Dendritic cell treated with granulocyte-macrophage colony-stimulating factor and Interleukin-4, amounts not matched to agents 40 ng/mL and 50 ng/mL, for 4 days (primary cell): ENCODE measurements around the gene BMERB1.
"Not testable (repeated sequence)": the region's sequence is repeated elsewhere in the genome, so short reads cannot be mapped to it uniquely, and the experiment has no call there.

Experiments used
- H3K27ac Mint-ChIP-seq: one replicate; pipeline ENCODE4 v1.8.0; 2022; ENCODE audit warnings: mild to moderate bottlenecking, mixed read lengths
- H3K27me3 Mint-ChIP-seq: one replicate; pipeline ENCODE4 v1.8.0; 2022; ENCODE audit warnings: mild to moderate bottlenecking, mixed read lengths
- H3K36me3 Mint-ChIP-seq: one replicate; pipeline ENCODE4 v1.8.0; 2022; ENCODE audit warnings: low read depth, mixed read lengths
- H3K4me1 Mint-ChIP-seq: one replicate; pipeline ENCODE4 v1.8.0; 2022; ENCODE audit warnings: low read depth, mixed read lengths
- H3K4me3 Mint-ChIP-seq: one replicate; pipeline ENCODE4 v1.8.0; 2022; ENCODE audit warnings: mild to moderate bottlenecking, moderate library complexity, mixed read lengths
- H3K9me3 Mint-ChIP-seq: one replicate; pipeline ENCODE4 v1.8.0; 2022; ENCODE audit warnings: mixed read lengths
- intact Hi-C: fragments of 100-400 bp; cut with micrococcal nuclease; formaldehyde crosslinking; loops from one replicate; pipeline ENCODE4 v1.15.0; 2022

BMERB1 gene

DNA sequence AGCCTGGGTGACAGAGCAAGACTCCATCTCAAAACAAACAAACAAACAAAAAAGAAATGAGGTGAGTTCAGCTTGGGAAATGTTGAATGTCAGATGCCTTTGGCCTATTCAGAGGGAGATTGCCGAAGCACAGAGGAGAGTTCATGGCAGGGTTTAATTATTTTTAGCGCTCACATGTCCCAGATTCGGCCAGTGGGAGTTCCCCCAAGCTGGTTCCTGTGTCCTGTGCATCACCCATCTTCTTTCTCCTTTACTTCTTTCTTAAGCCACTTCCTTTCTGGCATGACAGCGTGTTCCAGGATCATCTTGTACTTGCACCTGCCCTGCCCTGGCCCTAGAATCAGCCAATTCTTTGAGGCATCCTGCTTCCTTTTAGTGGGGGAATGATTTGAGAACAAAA lies 29.6 kb upstream of the BMERB1 start:
- peaks cover 30% of the 10 kb centered on the region for H3K4me1 Mint-ChIP-seq
- H3K36me3 Mint-ChIP-seq, result no peaks in the 10 kb centered on the region
- no peak overlapping the region for H3K27ac Mint-ChIP-seq
- H3K4me3 Mint-ChIP-seq, result no peak overlapping the region
- intact Hi-C loops, result no loop called here
- no peaks in the 10 kb centered on the region for H3K9me3 Mint-ChIP-seq
- H3K27me3 Mint-ChIP-seq, result no peaks in the 10 kb centered on the region

DNA sequence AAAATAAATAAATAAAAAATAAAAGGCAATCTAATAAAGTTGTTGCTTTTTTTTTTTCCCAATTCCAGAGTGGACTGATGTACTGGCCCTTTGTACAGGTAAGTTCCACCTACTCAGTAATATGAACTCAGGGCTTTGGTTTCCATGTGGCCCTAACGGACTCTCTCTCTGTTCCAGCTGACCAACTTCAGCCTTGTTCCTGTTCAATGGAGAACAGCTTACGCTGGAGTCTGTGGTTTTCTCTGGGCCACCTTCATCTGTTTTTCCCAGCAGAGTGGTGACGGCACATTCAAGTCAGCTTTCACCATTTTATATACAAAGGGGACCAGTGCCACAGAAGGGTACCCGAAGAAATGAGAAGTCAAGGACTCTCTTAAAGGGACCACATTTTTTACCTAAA lies 26.6 kb upstream of the BMERB1 start:
- H3K36me3 Mint-ChIP-seq, H3K27ac Mint-ChIP-seq, H3K9me3 Mint-ChIP-seq, H3K4me3 Mint-ChIP-seq, H3K27me3 Mint-ChIP-seq, intact Hi-C loops: not testable (repeated sequence)
- peaks cover 24% of the 10 kb centered on the region for H3K4me1 Mint-ChIP-seq

DNA sequence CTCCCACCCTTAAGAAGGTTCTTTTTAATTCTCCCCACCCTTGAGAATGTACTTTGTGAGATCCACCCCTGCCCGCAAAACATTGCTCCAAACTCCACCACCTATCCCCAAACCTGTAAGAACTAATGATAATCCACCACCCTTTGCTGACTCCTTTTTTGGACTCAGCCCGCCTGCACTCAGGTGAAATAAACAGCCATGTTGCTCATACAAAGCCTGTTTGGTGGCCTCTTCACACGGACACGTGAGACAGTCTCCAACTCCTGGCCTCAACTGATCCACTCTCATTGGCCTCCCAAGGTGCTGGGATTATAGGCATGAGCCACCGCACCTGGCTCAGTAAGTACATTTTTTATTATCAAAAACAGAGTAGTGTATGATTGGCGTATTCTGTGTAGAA lies 24.9 kb upstream of the BMERB1 start:
- H3K27ac Mint-ChIP-seq, H3K4me3 Mint-ChIP-seq, intact Hi-C loops, H3K9me3 Mint-ChIP-seq, H3K27me3 Mint-ChIP-seq, H3K36me3 Mint-ChIP-seq, H3K4me1 Mint-ChIP-seq: not testable (repeated sequence)

DNA sequence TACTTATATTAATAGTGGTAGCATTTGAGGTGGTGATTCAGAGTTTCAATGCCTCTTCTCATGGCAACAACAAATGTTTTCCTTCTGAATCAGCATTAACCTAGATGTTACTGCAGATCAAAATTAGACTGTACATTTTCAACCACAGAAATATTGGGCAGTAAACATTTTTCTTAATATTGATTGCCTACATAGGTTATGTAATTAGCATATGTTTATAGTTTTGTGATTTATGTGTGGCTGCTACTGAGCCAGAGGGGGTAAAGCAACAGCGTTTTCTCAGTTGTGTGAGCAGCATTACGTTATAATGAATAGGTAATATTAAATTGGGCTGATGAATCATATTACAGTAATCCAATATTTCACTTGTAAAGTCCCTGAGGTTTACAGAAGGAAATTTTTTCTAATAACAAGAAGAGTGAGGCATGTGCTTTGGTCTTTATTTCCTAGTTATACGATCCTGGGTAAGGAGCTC lies 18.8 kb upstream of the BMERB1 start:
- H3K27me3 Mint-ChIP-seq, result no peaks in the 10 kb centered on the region
- no peaks in the 10 kb centered on the region for H3K9me3 Mint-ChIP-seq
- no peak overlapping the region for H3K27ac Mint-ChIP-seq
- H3K4me3 Mint-ChIP-seq, result no peak overlapping the region
- H3K4me1 Mint-ChIP-seq, result no peaks in the 10 kb centered on the region
- intact Hi-C loops, result no loop called here
- H3K36me3 Mint-ChIP-seq, result no peaks in the 10 kb centered on the region

DNA sequence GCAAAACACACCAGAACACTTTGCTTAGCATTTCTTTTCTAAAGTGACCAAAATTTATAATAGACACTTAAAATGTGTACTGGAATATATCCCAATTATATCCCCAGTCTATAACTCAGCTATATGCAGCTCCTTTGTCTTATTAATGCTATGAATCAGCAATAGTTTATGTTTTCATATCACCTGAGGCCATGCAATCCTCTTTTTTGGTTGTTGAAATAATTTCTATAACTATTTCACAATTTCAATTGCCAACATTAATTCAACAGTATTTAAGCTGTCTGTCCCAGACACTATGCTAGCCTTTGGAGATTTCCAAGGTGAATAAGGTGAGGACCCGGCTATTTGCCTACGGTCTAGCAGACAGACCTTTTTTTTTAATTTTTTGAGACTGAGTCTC lies 17.2 kb upstream of the BMERB1 start:
- H3K27ac Mint-ChIP-seq, result no peak overlapping the region
- intact Hi-C loops, result no loop called here
- no peaks in the 10 kb centered on the region for H3K4me1 Mint-ChIP-seq
- no peaks in the 10 kb centered on the region for H3K9me3 Mint-ChIP-seq
- no peak overlapping the region for H3K4me3 Mint-ChIP-seq
- H3K36me3 Mint-ChIP-seq, result no peaks in the 10 kb centered on the region
- no peaks in the 10 kb centered on the region for H3K27me3 Mint-ChIP-seq

DNA sequence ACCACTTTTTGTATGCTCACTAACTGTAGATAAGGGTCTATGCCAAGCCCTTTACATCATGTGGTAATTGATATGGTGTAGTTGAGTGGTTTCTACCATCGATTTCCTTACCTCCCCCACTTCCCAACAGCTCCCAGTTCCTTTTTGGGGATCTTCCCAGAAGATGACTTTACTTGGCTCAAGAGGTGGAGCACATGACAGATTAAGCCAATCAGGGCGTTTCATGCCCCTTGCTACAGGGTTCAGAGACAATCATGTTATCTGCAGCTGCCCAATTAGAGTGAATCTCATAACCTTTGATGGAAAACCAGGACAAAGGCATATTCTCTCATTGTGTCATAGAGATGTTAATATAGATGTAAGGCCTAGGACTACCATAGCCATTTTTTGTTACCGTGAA lies 16.2 kb upstream of the BMERB1 start:
- intact Hi-C loops, result no loop called here
- H3K4me3 Mint-ChIP-seq, result no peak overlapping the region
- H3K36me3 Mint-ChIP-seq, result no peaks in the 10 kb centered on the region
- no peaks in the 10 kb centered on the region for H3K9me3 Mint-ChIP-seq
- H3K27ac Mint-ChIP-seq, result no peak overlapping the region
- H3K4me1 Mint-ChIP-seq, result no peaks in the 10 kb centered on the region
- no peaks in the 10 kb centered on the region for H3K27me3 Mint-ChIP-seq

DNA sequence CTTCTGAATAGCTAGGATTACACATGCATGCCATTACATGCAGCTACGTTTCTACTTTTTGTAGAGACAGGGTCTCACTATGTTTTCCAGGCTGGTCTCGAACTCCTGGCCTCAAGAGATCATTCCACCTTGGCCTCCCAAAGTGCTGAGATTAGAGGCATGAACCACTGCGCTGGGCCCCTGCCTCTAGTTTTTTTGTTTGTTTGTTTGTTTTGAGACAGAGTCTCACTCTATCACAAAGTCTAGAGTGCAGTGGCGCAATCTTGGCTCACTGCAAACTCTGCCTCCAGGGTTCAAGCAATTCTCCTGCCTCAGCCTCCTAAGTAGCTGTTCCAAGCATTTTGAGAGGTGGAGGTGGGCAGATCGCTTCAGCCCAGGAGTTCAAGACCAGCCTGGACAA lies 12.7 kb upstream of the BMERB1 start:
- not testable (repeated sequence) for H3K27me3 Mint-ChIP-seq, H3K27ac Mint-ChIP-seq, H3K9me3 Mint-ChIP-seq, H3K4me3 Mint-ChIP-seq, H3K4me1 Mint-ChIP-seq, H3K36me3 Mint-ChIP-seq
- intact Hi-C loops, result loop anchor here (10.0 kb wide), 1 partner anchor 203 kb away; no protein-coding TSS in a partner anchor

DNA sequence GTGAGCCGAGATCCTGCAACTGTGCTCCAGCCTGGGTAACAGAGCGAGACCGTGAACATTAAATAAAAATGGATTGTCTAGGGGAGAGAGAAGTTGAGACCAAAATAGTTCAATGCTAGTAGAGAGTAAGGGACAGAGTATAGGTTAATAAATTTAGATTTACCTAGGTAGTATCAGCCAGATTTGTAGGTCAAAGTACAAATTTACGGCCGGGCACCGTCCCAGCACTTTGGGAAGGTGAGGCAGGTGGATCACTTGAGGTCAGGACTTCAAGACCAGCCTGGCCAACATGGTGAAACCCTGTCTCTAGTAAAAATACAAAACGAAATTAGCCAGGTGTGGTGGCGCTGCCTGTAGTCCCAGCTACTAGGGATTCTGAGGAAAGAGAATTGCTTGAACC lies 12.2 kb upstream of the BMERB1 start:
- intact Hi-C loops, result loop anchor here (10.0 kb wide), 1 partner anchor 203 kb away; no protein-coding TSS in a partner anchor
- no peaks in the 10 kb centered on the region for H3K36me3 Mint-ChIP-seq
- peaks cover 6% of the 10 kb centered on the region for H3K27me3 Mint-ChIP-seq
- no peak overlapping the region for H3K27ac Mint-ChIP-seq
- H3K9me3 Mint-ChIP-seq, result no peaks in the 10 kb centered on the region
- no peak overlapping the region for H3K4me3 Mint-ChIP-seq
- H3K4me1 Mint-ChIP-seq, result no peaks in the 10 kb centered on the region

DNA sequence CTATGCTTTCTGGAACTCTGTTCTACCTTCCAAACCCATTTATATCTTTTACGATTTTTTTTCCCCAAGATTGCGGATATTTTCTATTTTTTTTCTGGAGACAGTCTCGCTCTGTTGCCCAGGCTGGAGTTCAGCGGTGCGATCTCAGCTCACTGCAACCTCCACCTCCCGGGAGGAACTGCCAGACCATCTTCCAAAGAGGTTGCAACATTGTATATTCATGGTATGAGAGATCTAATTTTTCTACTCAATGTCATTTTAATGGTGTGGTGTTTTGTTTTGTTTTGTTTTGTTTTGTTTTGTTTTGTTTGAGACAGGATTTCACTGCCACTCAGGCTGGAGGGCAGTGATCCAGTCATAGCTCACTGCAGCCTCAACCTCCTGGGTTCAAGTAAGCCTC lies 8.5 kb upstream of the BMERB1 start:
- intact Hi-C loops, result loop anchor here (10.0 kb wide), 1 partner anchor 199 kb away; no protein-coding TSS in a partner anchor
- Mint-ChIP-seq H3K9me3 (no peaks in the 10 kb centered on the region), H3K36me3 (no peaks in the 10 kb centered on the region), H3K27ac (no peak overlapping the region), H3K4me3 (no peak overlapping the region), H3K27me3 (peaks cover 12% of the 10 kb centered on the region), H3K4me1 (no peaks in the 10 kb centered on the region)

DNA sequence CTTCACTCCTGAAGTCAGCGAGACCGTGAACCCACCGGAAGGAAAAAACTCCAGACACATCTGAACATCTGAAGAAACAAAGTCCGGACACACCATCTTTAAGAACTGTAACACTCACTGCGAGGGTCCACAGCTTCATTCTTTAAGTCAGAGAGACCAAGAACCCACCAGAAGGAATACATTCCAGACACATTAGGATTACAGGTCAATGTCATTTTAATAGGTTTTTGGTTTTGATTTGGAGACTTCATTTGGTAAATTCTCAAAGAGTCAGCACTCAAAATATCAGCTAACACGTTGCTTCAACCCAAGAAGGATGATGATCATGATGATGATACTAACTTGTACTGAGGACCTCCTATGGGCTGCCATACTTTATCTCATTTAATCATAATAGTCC lies 7.6 kb upstream of the BMERB1 start:
- no peaks in the 10 kb centered on the region for H3K36me3 Mint-ChIP-seq
- peaks cover 13% of the 10 kb centered on the region for H3K27me3 Mint-ChIP-seq
- intact Hi-C loops, result loop anchor here (1.0 to 10.0 kb wide), 2 partner anchors 198 to 278 kb away; no protein-coding TSS in a partner anchor
- no peak overlapping the region for H3K27ac Mint-ChIP-seq
- no peaks in the 10 kb centered on the region for H3K9me3 Mint-ChIP-seq
- H3K4me3 Mint-ChIP-seq, result no peak overlapping the region
- H3K4me1 Mint-ChIP-seq, result no peaks in the 10 kb centered on the region

DNA sequence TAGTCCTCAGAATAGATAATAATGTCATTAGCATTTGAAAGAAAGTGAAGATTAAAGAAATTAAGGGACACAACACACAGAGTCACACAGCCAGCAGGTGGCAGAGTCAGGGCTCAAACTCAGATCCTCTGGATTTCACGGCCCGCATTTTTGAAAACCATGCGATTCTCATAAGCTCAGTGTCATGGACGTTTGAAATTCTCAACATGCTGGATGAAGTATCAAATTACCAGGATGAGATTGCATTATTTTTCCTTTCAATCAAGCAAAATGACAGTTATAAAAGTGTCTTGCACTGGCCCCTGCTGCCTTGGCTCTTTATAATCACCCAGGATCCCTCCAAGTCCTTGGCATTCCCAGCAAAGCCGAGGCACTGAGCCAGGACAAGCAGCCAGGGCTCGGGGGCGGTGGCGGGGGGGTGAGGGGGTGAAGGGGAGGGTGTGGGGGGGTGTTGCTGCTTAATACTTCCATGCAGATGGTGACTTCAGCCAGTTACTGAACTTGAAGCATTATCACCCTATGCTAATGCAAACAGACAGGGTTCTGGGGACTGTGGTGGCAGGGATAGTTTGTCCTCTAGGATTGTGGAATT lies 6.6 kb upstream of the BMERB1 start:
- no peak overlapping the region for H3K27ac Mint-ChIP-seq

DNA sequence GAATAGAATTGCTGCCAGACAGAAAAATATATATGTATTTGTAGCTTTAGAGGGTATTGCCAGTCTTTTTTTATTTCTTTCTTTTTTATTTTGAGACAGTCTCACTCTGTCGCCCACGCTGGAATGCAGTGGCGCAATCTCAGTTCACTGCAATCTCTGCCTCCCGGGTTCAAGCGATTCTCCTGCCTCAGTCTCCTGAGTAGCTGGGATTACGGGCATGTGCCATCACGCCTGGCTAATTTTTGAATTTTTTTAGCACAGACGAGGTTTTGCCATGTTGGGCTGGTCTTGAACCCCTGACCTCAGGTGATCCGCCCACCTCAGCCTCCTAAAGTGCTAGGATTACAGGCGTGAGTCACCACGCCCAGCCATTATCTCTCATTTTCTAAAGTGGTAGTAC lies 3.5 kb upstream of the BMERB1 start:
- H3K4me3 Mint-ChIP-seq, intact Hi-C loops, H3K27ac Mint-ChIP-seq, H3K9me3 Mint-ChIP-seq, H3K4me1 Mint-ChIP-seq, H3K36me3 Mint-ChIP-seq: not testable (repeated sequence)
- peaks cover 39% of the 10 kb centered on the region for H3K27me3 Mint-ChIP-seq

More for the DNA sequence above, 6.6 kb upstream of the BMERB1 start:
- no peaks in the 10 kb centered on the region for H3K9me3 Mint-ChIP-seq
- intact Hi-C loops, result loop anchor here (1.0 to 10.0 kb wide), 2 partner anchors 197 to 277 kb away; no protein-coding TSS in a partner anchor
- no peaks in the 10 kb centered on the region for H3K36me3 Mint-ChIP-seq
- H3K27me3 Mint-ChIP-seq, result peaks cover 13% of the 10 kb centered on the region
- no peak overlapping the region for H3K4me3 Mint-ChIP-seq
- H3K4me1 Mint-ChIP-seq, result no peaks in the 10 kb centered on the region

DNA sequence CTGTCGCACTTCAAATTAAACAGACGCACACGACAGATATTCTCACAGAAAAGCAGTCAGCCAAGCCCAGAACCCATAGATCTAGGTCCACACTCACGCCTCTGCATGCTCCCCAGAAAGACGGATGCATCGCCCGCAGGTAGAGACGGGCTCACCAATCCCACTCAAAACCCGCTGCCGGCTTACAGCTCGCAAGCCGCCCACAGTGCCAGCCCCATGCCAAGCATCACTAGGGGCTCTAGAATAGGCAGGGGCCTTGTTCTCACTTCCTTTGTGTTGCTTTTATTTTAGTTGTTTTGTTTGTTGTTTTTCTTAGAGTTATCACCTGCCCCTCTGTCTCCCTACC lies 336 bp upstream of the BMERB1 start:
- no peak overlapping the region for H3K4me3 Mint-ChIP-seq
- H3K27ac Mint-ChIP-seq, result no peak overlapping the region
- H3K4me1 Mint-ChIP-seq, result peaks cover 5% of the 10 kb centered on the region
- H3K36me3 Mint-ChIP-seq, result no peaks in the 10 kb centered on the region
- intact Hi-C loops, result no loop called here
- peaks cover 51% of the 10 kb centered on the region for H3K27me3 Mint-ChIP-seq
- no peaks in the 10 kb centered on the region for H3K9me3 Mint-ChIP-seq

DNA sequence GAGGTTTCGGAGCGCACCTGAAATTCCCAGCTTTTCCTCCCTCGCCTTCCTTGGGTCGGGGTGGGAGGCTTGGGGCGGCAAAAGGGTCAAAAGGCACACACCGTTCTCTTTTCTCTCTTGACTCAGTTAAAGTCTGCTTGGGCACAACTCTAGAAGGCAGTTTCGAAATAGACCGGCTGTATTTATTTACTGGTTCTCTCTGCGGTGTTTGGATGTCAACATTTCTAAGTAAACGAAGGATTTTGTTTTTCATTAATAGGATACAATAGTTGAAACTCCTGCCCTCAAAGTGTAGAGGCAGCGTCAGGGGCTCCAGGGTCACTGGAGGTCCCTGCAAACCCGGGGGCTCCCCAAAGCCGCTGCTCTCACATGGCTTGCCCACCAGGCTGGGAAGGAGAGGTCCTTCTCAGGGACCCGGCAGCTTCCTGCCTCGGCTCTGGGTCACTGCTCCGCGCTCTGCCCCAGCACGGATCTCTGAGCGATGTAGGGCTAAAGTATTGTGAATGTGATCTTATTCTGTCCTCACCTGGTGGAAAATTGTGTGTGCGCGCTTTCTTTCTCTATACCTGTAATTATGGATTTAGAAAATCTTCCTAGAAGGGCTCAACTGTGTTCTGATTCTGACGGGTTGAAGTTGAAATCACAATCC lies 952 bp downstream of the BMERB1 start:
- H3K9me3 Mint-ChIP-seq, result no peaks in the 10 kb centered on the region
- H3K27ac Mint-ChIP-seq, result no peak overlapping the region
- intact Hi-C loops, result no loop called here
- H3K27me3 Mint-ChIP-seq, result peaks cover 53% of the 10 kb centered on the region
- H3K36me3 Mint-ChIP-seq, result no peaks in the 10 kb centered on the region
- peak overlapping the region; percentile 69 for H3K4me3 Mint-ChIP-seq
- H3K4me1 Mint-ChIP-seq, result peaks cover 5% of the 10 kb centered on the region

DNA sequence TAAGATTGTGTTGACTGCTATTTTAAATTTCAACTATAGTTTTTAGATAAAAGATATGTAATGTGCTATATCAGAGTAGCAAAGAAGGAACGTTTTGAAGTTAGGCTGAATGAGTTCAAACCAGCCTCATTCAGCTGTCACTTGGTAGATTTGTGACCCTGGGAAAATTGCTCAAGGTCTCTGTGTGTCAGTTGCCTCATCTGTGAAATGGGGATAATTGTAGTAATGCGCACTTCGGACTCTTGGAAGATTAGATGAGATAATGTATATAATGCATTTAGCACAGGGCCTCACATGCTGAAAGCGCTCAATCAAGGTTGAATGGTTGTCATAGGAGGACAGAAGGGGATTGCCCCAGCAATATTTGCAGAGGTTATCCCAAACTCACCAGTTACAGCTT lies 4.7 kb downstream of the BMERB1 start:
- intact Hi-C loops, result no loop called here

More for the DNA sequence above, 4.7 kb downstream of the BMERB1 start:
- peaks cover 36% of the 10 kb centered on the region for H3K27me3 Mint-ChIP-seq
- peaks cover 5% of the 10 kb centered on the region for H3K4me1 Mint-ChIP-seq
- H3K36me3 Mint-ChIP-seq, result no peaks in the 10 kb centered on the region
- no peak overlapping the region for H3K4me3 Mint-ChIP-seq
- no peaks in the 10 kb centered on the region for H3K9me3 Mint-ChIP-seq
- no peak overlapping the region for H3K27ac Mint-ChIP-seq
